OCI-LY1 (cell line): ENCODE measurements around the gene ADAM20.
"Not testable (repeated sequence)": the region's sequence is repeated elsewhere in the genome, so short reads cannot be mapped to it uniquely, and the experiment has no call there.

ENCODE experiments used
- H2AFZ ChIP-seq: fragments of 200-600 bp; sonication (generic), shearing (Covaris generic); 2 replicates; pipeline ENCODE4 v1.6.0; 2014; ENCODE audit warnings: antibody characterized with exemption, mild to moderate bottlenecking, low read length
- H3F3A ChIP-seq: fragments of 200-600 bp; sonication (generic), shearing (Covaris generic); 2 replicates; pipeline ENCODE4 v1.6.0; 2014; ENCODE audit warnings: mild to moderate bottlenecking, antibody characterized with exemption, low read length, moderate library complexity; ENCODE audit not compliant: insufficient read depth
- H3K27ac ChIP-seq: fragments of 200-600 bp; sonication (generic); 2 replicates; pipeline ENCODE4 v1.5.1; 2014; ENCODE audit warnings: low read length, mixed run types, mild to moderate bottlenecking, low read depth; ENCODE audit not compliant: poor library complexity, severe bottlenecking
- H3K27me3 ChIP-seq: fragments of 200-600 bp; sonication (generic); 2 replicates; pipeline ENCODE4 v1.6.0; 2014; ENCODE audit warnings: antibody characterized with exemption, mild to moderate bottlenecking, low read length, moderate library complexity; ENCODE audit not compliant: insufficient read depth
- H3K36me3 ChIP-seq: fragments of 200-600 bp; sonication (generic); 2 replicates; pipeline ENCODE4 v1.6.1; 2014; ENCODE audit warnings: mild to moderate bottlenecking, antibody characterized with exemption, low read length, moderate library complexity, mixed read lengths; ENCODE audit not compliant: insufficient read depth
- H3K4me1 ChIP-seq: fragments of 200-600 bp; sonication (generic); 2 replicates; pipeline ENCODE4 v1.5.1; 2014; ENCODE audit warnings: mild to moderate bottlenecking, low read length, moderate library complexity; ENCODE audit not compliant: insufficient read depth, severe bottlenecking
- H3K4me2 ChIP-seq: fragments of 200-600 bp; sonication (generic), shearing (Covaris generic); 2 replicates; pipeline ENCODE4 v1.6.1; 2014; ENCODE audit warnings: low read length
- H3K4me3 ChIP-seq: fragments of 200-600 bp; sonication (generic); 2 replicates; pipeline ENCODE4 v1.5.1; 2014; ENCODE audit warnings: low read length, low read depth, mild to moderate bottlenecking, mixed read lengths; ENCODE audit not compliant: poor library complexity, severe bottlenecking
- H3K79me2 ChIP-seq: fragments of 200-600 bp; shearing (Covaris generic); 2 replicates; pipeline ENCODE4 v1.6.1; 2016; ENCODE audit warnings: mixed run types, low read length, mixed read lengths; ENCODE audit not compliant: insufficient read depth
- H3K9ac ChIP-seq: fragments of 200-600 bp; sonication (generic), shearing (Covaris generic); 2 replicates; pipeline ENCODE4 v1.6.1; 2014; ENCODE audit warnings: mild to moderate bottlenecking, low read length, mixed read lengths
- H3K9me2 ChIP-seq: fragments of 200-600 bp; sonication (generic), shearing (Covaris generic); 2 replicates; pipeline ENCODE4 v1.6.1; 2014; ENCODE audit warnings: low read depth, mild to moderate bottlenecking, low read length, mixed read lengths
- H3K9me3 ChIP-seq: fragments of 200-600 bp; shearing (Covaris generic); 2 replicates; pipeline ENCODE4 v1.6.1; 2014; ENCODE audit warnings: low read length, mixed read lengths
- H4K20me1 ChIP-seq: fragments of 200-600 bp; sonication (generic), shearing (Covaris generic); 2 replicates; pipeline ENCODE4 v1.6.0; 2016; ENCODE audit warnings: mild to moderate bottlenecking, low read length; ENCODE audit not compliant: insufficient read depth
- CTCF ChIP-seq: fragments of 200-600 bp; sonication (generic), shearing (Covaris generic); IDR thresholded peaks from 2 replicates; pipeline ENCODE4 v1.5.1; 2017; ENCODE audit warnings: mild to moderate bottlenecking, antibody characterized with exemption, low read length, moderate library complexity, mixed read lengths
- EZH2 ChIP-seq: fragments of 200-600 bp; sonication (generic), shearing (Covaris generic); IDR thresholded peaks from 2 replicates; pipeline ENCODE4 v1.8.0; 2017; ENCODE audit warnings: borderline replicate concordance, mixed run types, mild to moderate bottlenecking, antibody characterized with exemption, low read length, moderate library complexity, mixed read lengths

Gene ADAM20

GRCh38 chr14:70514168-70515069 is 20.4 kb downstream of the ADAM20 start:
- H3K27ac ChIP-seq = no peak overlapping the region
- no peaks in the 10 kb centered on the region for H3K79me2 ChIP-seq
- no peaks in the 10 kb centered on the region for H3K9me3 ChIP-seq
- no peaks in the 10 kb centered on the region for H3K4me1 ChIP-seq
- H3K9ac ChIP-seq = no peak overlapping the region
- H3F3A ChIP-seq = no peaks in the 10 kb centered on the region
- TF ChIP-seq EZH2 (no peak), CTCF (no peak)
- no peaks in the 10 kb centered on the region for H3K36me3 ChIP-seq
- H3K4me3 ChIP-seq = no peak overlapping the region
- no peaks in the 10 kb centered on the region for H4K20me1 ChIP-seq
- no peaks in the 10 kb centered on the region for H3K27me3 ChIP-seq
- no peak overlapping the region for H3K4me2 ChIP-seq
- H3K9me2 ChIP-seq = no peaks in the 10 kb centered on the region
- no peak overlapping the region for H2AFZ ChIP-seq

GRCh38 chr14:70498191-70498590 is 36.6 kb downstream of the ADAM20 start:
- H3K4me3 ChIP-seq = no peak overlapping the region
- H2AFZ ChIP-seq = no peak overlapping the region
- no peaks in the 10 kb centered on the region for H3K9me3 ChIP-seq
- no peaks in the 10 kb centered on the region for H3K4me1 ChIP-seq
- H3K27me3 ChIP-seq = no peaks in the 10 kb centered on the region
- H3K36me3 ChIP-seq = no peaks in the 10 kb centered on the region
- H3K79me2 ChIP-seq = no peaks in the 10 kb centered on the region
- H3K9ac ChIP-seq = no peak overlapping the region
- TF ChIP-seq CTCF (no peak), EZH2 (no peak)
- H3K4me2 ChIP-seq = no peak overlapping the region
- no peak overlapping the region for H3K27ac ChIP-seq
- no peaks in the 10 kb centered on the region for H3K9me2 ChIP-seq
- no peaks in the 10 kb centered on the region for H4K20me1 ChIP-seq
- no peaks in the 10 kb centered on the region for H3F3A ChIP-seq

- Histone ChIP-seq H3K36me3 (no peaks in the 10 kb centered on the region), H3K27ac (no peak overlapping the region), H3K9me2 (no peaks in the 10 kb centered on the region), H4K20me1 (no peaks in the 10 kb centered on the region), H3K4me3 (no peak overlapping the region), H2AFZ (no peak overlapping the region), H3F3A (no peaks in the 10 kb centered on the region), H3K79me2 (no peaks in the 10 kb centered on the region), H3K27me3 (no peaks in the 10 kb centered on the region), H3K4me2 (no peak overlapping the region), H3K9me3 (peaks cover 13% of the 10 kb centered on the region), H3K4me1 (no peaks in the 10 kb centered on the region), H3K9ac (no peak overlapping the region)
- TF ChIP-seq CTCF = no peak
- no peak for TF ChIP-seq EZH2
These were observed 45.1 kb downstream of the ADAM20 start for GRCh38 chr14:70489579-70490200.

GRCh38 chr14:70477356-70478105 is 57.3 kb downstream of the ADAM20 start:
- not testable (repeated sequence) for H3K9ac ChIP-seq, H3K4me3 ChIP-seq, H2AFZ ChIP-seq, H3K9me3 ChIP-seq, H3K4me1 ChIP-seq, H3K9me2 ChIP-seq, H3K27me3 ChIP-seq, H3K27ac ChIP-seq, H3K79me2 ChIP-seq, H3F3A ChIP-seq, H3K36me3 ChIP-seq, H3K4me2 ChIP-seq, H4K20me1 ChIP-seq

GRCh38 chr14:70475459-70475858 is 59.3 kb downstream of the ADAM20 start:
- H3K36me3 ChIP-seq, H3K4me2 ChIP-seq, H3K4me1 ChIP-seq, H3F3A ChIP-seq, H2AFZ ChIP-seq, H3K79me2 ChIP-seq, H3K9me3 ChIP-seq, H3K9me2 ChIP-seq, H4K20me1 ChIP-seq, H3K27me3 ChIP-seq, H3K4me3 ChIP-seq, H3K9ac ChIP-seq, H3K27ac ChIP-seq: not testable (repeated sequence)
